Stimulated activated naive CD8-positive, alpha-beta T cell treated with anti-CD3 and anti-CD28 coated beads, Interleukin-15, Interleukin-2, amounts not matched to agents 100 ng/mL and 50 ng/mL, for 24 hours (primary cell): ENCODE measurements around the gene OCA2.
"Not testable (repeated sequence)": the region's sequence is repeated elsewhere in the genome, so short reads cannot be mapped to it uniquely, and the experiment has no call there.

Experiments used
- H3K27ac Mint-ChIP-seq: one replicate; pipeline ENCODE4 v1.8.0; 2021; ENCODE audit warnings: mild to moderate bottlenecking, mixed read lengths
- H3K27me3 Mint-ChIP-seq: one replicate; pipeline ENCODE4 v1.8.0; 2021; ENCODE audit warnings: mixed read lengths
- H3K36me3 Mint-ChIP-seq: one replicate; pipeline ENCODE4 v1.8.0; 2021; ENCODE audit warnings: low read depth, mixed read lengths
- H3K4me1 Mint-ChIP-seq: one replicate; pipeline ENCODE4 v1.8.0; 2021; ENCODE audit warnings: low read depth, mixed read lengths
- H3K4me3 Mint-ChIP-seq: one replicate; pipeline ENCODE4 v1.8.0; 2021; ENCODE audit warnings: mild to moderate bottlenecking, mixed read lengths
- H3K9me3 Mint-ChIP-seq: one replicate; pipeline ENCODE4 v1.8.0; 2021; ENCODE audit warnings: mixed read lengths

The OCA2 gene

DNA sequence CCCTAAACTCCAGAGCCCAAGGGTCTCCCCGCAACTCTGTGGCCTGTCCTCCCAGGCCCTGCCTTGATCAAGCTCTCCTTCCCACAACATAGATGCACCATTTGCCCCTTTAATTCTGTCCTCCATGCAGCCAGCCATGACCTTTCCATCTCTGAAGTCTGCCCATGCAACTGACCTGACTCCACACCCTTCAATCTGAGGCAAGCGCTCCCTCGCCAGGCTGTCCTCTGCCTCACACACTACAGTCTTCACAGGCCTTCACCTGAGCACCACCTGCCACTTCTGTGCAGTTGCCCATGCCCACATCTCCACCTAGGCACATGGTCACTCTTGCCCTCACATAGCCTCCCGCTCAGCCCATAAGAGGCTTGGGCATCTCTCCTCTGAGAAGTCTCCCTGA is 244.0 kb downstream of the OCA2 start:
- peaks cover 15% of the 10 kb centered on the region for H3K9me3 Mint-ChIP-seq
- H3K4me3 Mint-ChIP-seq: no peak overlapping the region
- H3K27ac Mint-ChIP-seq: no peak overlapping the region
- no peaks in the 10 kb centered on the region for H3K27me3 Mint-ChIP-seq
- H3K36me3 Mint-ChIP-seq: no peaks in the 10 kb centered on the region
- no peaks in the 10 kb centered on the region for H3K4me1 Mint-ChIP-seq

DNA sequence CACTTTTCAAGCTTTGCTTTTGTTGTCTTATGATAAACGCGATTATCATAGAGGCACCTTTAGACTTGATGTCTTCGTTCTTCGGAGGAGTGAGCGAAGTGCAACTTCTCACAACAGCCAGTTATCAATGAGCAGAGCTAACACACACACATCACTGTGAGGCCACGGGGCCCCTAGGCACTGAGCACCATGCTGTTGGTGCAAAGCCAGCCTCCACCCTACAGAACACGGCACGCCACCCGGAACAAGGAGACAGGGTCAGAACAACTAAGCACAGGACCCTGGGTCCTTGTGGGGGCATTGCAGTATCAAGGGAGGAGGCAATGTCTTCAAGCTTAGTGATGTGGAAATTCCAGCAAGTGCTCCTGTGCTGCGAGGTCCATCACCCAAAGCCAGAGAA is 244.5 kb downstream of the OCA2 start:
- Mint-ChIP-seq H3K9me3 (peaks cover 15% of the 10 kb centered on the region), H3K4me1 (no peaks in the 10 kb centered on the region), H3K36me3 (no peaks in the 10 kb centered on the region), H3K4me3 (no peak overlapping the region), H3K27me3 (no peaks in the 10 kb centered on the region), H3K27ac (no peak overlapping the region)

DNA sequence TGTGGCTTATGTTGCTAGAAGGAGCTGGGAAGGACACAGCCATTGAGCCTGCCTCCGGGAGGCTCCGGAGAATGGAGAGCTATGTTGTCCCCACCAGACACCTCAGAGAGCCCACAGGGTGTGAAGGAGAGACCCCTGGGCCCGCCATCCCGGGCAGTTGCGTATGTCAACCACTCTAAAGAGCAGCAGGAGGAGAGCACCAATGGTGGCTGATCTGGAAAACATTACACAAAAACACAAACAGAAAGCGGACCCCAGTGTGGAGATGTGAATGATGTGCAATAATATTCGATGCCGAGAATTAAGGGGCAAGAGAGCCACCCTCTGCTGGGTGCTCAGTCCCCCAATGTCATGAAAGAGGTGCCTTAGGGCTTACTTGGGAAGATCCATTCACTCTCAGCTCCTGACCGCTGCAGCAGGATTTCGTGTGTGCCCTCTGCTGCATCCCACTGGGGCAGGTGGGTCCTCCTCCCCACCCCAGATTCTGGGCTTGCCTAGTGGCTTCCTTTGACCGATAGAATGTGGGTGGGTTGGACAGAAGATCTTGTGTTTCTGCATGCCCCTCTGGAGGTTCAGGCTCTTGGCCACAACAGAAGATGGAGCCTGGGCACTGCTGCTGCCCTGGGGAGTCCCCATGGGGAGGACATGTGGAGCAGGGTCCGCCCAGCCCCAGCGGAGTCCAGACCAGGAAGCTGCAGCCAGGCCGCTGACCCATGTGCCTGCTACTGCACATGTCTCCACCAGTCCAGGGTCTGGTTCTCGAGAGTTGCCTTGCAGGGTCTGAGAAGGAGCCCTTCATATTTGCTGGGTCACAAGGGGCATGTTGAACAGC is 245.3 kb downstream of the OCA2 start:
- no peaks in the 10 kb centered on the region for H3K27me3 Mint-ChIP-seq
- no peaks in the 10 kb centered on the region for H3K4me1 Mint-ChIP-seq
- H3K36me3 Mint-ChIP-seq: no peaks in the 10 kb centered on the region
- peaks cover 15% of the 10 kb centered on the region for H3K9me3 Mint-ChIP-seq
- H3K4me3 Mint-ChIP-seq: no peak overlapping the region
- no peak overlapping the region for H3K27ac Mint-ChIP-seq

DNA sequence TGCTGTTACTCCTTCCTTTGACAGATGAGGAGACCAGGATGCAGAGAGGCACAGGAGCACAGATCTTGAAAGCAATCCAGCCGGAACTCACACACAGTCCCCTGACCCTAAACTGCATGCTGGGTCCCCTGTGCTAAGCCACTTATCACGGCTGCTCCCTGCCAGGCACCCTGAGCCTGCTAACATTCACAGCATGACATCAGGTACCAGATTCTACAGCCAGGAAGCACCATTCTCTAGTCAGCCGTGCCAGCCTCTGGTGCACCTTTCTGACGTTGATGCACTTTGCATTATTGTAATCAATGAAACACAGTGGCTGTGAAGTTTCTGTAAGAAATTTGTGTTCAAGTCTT is 247.3 kb downstream of the OCA2 start:
- H3K27ac Mint-ChIP-seq: no peak overlapping the region

DNA sequence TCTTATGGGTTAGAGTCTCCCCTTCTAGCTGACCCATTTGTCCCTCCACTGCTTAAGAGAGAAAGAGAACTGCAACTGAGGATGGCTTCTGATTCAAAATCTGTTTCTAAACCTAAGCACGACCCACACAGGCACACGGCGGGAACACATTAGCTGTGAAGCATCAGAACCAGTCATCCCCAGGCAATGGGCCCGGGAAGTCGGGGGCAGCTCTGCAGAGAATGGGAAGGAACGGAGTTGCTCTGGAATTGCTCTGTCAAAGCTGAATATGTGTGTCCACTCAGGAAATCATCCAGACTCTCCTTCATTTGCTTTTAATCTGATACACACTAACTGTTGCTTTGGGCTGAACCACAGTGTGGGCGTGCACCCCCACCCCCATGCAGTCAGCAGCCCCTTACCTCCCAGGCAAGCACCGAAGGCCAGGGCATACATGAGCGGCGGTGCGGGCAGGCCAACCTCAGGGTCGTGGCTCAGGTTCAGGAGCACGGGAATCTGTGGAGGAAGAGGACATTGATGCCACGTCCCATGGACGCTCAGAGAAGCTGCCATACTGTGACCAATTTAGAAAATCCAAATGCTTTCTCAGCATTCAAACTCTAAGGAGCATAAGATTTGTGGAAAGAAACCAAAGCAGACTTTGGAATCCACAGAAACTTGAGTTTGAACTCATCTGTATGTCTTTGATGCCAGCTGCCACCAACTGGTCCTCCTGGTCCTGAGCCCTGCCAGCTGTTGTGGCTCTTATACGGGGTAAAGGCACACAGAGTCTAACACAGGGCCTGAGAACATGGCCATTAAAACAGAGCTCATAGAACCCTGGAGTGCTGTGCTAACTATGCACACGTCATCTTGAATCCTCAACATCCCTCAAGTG is 247.9 kb downstream of the OCA2 start:
- Mint-ChIP-seq H3K9me3 (peaks cover 6% of the 10 kb centered on the region), H3K4me3 (no peak overlapping the region), H3K36me3 (no peaks in the 10 kb centered on the region), H3K27me3 (no peaks in the 10 kb centered on the region), H3K27ac (no peak overlapping the region), H3K4me1 (no peaks in the 10 kb centered on the region)

More for the DNA sequence above, 247.3 kb downstream of the OCA2 start:
- Mint-ChIP-seq H3K4me1 (no peaks in the 10 kb centered on the region), H3K27me3 (no peaks in the 10 kb centered on the region), H3K36me3 (no peaks in the 10 kb centered on the region), H3K4me3 (no peak overlapping the region), H3K9me3 (peaks cover 7% of the 10 kb centered on the region)

DNA sequence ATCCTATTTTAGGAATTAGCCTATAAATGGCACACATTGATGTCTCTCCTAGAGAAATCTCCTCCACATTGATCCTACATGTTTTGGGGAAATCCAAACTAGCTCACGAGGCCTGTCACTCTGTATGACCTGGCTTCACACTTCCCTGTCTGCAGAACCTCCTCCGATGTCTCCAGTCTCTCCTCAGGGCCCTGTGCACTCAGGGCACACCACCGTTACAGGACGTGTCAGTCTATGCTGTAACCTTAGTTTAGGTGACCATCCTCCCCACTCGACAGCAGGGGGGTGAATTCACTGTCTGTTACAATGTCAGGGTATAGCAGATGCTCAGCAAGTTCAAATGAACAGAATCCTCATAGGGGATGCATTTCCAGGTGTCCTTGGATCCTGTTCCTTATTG is 249.1 kb downstream of the OCA2 start:
- Mint-ChIP-seq H3K9me3 (no peaks in the 10 kb centered on the region), H3K27me3 (no peaks in the 10 kb centered on the region), H3K4me1 (no peaks in the 10 kb centered on the region), H3K4me3 (no peak overlapping the region), H3K36me3 (no peaks in the 10 kb centered on the region), H3K27ac (no peak overlapping the region)

DNA sequence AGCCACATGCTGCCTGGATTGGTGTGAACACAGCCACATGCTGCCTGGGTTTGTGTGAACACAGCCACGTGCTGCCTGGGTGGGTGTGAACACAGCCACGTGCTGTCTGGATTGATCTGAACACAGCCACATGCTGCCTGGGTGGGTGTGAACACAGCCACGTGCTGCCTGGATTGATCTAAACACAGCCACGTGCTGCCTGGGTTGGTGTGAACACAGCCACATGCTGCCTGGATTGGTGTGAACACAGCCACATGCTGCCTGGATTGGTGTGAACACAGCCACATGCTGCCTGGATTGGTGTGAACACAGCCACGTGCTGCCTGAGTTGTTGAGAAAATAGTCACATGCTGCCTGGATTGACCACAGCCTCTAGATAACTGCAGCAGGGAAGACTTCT is 250.2 kb downstream of the OCA2 start:
- not testable (repeated sequence) for H3K4me1 Mint-ChIP-seq, H3K27ac Mint-ChIP-seq, H3K9me3 Mint-ChIP-seq, H3K4me3 Mint-ChIP-seq, H3K27me3 Mint-ChIP-seq, H3K36me3 Mint-ChIP-seq

DNA sequence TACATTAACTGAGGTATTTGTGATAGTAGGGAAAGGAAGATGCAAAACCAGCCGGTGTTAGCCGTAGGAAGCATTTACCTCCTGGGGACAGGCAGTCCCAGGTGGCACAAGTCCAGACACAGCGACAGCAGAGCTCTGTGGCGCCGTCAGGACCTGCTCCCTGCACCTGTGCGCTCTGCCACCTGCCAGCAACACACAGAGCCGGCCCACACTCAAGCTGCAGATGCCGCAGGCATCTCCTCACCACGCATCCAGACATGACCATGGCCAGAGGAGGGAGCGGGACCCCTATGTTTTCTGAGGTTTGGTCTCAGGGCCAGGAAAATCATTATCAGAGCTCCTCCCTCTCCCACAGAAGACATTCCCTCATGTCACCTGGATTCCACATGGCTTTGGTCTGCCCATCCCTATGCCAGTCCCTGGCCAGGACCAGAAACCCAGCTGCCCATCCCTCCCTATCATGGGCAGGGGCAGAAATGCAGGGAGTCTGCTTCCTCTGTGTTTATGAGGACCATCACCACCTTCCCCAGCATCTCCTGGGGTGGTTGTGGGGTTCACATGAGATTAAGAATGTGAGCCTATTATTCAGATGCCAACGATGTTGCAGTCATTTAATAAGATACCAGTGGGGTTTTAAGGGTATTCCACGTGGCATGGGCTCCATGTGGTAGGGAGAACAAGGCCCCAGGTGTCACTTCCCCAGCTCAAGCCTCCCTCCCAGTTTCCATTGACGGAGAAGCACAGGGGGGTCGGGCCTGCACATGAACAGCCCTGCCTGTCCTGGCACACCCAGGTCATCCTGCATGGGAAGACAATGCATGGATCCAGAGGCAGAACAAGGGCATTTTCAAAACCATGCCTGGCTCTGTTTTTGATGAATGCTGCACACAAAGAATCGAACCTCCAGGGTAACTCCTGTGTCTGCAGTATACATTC is 251.1 kb downstream of the OCA2 start:
- Mint-ChIP-seq H3K27me3 (no peaks in the 10 kb centered on the region), H3K27ac (no peak overlapping the region), H3K9me3 (no peaks in the 10 kb centered on the region), H3K4me3 (no peak overlapping the region), H3K4me1 (no peaks in the 10 kb centered on the region), H3K36me3 (no peaks in the 10 kb centered on the region)

DNA sequence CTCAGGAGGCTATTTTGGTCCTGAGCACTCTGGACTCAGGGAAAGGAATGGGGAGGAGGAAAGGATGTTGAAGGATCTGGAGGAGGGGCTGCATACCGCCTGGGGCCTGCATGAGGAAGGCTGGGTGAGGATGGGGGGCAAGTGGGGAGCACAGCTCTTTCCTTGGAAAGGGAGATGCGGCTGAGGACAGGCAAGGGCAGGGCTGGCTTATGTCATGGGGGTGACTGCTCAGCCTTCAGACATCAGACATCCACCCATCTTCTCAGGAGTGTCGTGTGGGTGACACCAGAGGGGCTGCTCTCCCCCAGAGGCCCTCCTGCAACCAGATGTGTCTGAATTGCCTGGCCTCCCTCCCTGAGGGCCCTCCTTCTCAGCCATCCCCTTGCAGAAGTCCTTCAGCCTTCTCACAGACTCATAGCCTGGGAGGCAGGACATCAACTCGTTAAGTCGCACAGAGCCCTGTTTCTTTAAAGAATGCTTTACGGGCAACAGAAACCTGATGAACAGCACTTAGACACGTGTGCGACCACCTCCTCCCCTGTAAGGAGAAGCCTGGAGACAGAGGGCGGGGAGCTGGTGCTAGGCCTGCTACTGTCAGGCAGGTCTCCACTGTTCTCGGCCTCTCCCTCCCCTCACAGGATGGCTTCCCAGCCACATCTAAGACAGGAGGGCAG is 252.3 kb downstream of the OCA2 start:
- no peaks in the 10 kb centered on the region for H3K27me3 Mint-ChIP-seq
- no peaks in the 10 kb centered on the region for H3K9me3 Mint-ChIP-seq
- no peaks in the 10 kb centered on the region for H3K36me3 Mint-ChIP-seq
- no peak overlapping the region for H3K27ac Mint-ChIP-seq
- no peak overlapping the region for H3K4me3 Mint-ChIP-seq
- no peaks in the 10 kb centered on the region for H3K4me1 Mint-ChIP-seq

DNA sequence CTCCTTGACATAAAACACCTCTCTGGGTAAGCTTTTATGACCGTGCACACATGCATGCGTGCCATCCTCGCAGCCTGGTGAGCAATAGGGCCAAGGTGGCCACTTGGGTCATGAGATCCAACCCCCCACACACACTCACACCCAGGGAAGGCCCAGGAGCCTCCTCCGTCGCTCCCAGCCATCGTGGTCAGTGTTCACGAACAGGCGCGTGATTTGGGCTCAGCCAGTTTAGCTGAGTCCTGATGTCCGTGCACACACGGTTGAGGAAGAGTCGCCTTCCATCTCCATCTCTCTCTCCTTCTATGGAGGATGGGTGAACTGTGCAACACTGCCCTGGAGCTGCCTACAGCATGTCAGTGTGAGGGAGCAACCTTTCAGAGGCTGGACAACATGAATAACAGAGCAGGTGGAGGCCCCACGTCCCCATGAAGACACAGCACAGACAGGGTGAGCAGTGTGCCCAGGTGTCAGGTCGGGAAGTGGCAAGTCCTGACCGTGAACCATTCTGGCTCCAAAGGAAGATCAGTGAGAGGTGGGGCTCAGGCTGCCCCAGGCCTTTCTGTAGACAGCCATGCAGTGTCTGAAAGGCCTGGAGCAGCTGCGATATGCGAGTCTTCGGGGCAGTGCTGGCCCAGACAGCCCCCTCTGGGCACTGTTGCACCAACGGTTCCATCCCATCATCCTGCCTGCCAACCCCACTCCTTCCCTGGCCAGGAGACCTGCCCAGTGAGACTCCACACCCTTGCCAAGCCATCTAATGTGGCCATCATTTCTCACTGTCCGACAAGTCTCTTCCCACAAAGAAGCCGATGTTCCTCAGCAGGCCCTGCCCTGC is 253.4 kb downstream of the OCA2 start:
- Mint-ChIP-seq H3K9me3 (no peaks in the 10 kb centered on the region), H3K27me3 (no peaks in the 10 kb centered on the region), H3K27ac (no peak overlapping the region), H3K4me1 (no peaks in the 10 kb centered on the region), H3K4me3 (no peak overlapping the region), H3K36me3 (no peaks in the 10 kb centered on the region)

DNA sequence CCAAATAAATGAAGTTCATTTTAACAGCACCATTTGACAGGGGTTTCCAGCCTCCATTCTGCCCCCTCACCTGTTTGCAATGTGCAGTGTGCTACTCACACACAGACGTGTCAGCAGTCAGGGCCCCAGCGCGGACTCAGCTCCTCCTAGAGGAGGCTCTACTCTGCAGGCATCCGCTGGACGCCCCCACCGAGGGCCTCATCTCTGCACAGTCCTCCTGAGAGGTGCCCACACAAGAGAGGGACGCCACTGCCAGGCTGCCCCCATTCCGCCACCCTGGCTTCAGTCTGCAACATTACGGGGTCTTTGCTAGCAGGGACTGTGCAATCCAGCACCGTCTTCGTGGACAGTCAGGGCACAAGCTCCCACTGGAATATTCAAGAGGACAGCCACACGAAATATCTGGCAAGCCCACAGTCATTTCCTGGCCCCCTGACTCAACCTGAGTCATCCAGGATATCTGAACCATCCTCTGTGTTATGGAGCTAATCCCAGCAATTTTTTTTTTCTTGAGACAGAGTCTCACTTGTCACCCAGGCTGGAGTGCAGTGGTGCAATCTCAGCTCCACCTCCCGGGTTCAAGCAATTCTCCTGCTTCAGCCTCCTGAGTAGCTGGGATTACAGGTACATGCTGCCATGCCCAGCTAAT is 255.0 kb downstream of the OCA2 start:
- no peaks in the 10 kb centered on the region for H3K9me3 Mint-ChIP-seq
- H3K4me1 Mint-ChIP-seq: no peaks in the 10 kb centered on the region
- no peak overlapping the region for H3K4me3 Mint-ChIP-seq
- H3K27me3 Mint-ChIP-seq: no peaks in the 10 kb centered on the region
- no peaks in the 10 kb centered on the region for H3K36me3 Mint-ChIP-seq
- no peak overlapping the region for H3K27ac Mint-ChIP-seq

DNA sequence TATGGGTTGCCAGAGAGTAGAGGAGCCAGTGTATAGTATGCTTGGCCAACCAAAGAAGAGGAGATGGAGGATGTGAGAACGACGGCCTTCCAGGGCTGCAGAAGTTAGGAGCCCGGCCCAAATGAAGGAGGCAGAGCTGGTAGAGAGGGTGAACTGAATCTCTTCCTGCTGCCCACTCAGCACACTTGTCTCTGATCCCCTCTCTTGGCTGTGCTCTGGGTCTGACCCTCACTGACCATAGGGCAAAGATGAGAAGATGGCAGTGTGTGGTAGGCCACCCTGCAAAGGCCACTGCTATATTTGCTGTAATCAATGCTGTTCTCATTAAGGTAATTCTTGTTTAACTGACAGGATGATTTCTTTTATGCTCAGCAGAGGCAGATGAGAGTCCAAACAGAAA is 256.0 kb downstream of the OCA2 start:
- no peak overlapping the region for H3K27ac Mint-ChIP-seq
- H3K4me3 Mint-ChIP-seq: no peak overlapping the region
- no peaks in the 10 kb centered on the region for H3K9me3 Mint-ChIP-seq
- H3K27me3 Mint-ChIP-seq: no peaks in the 10 kb centered on the region
- H3K4me1 Mint-ChIP-seq: no peaks in the 10 kb centered on the region
- no peaks in the 10 kb centered on the region for H3K36me3 Mint-ChIP-seq

DNA sequence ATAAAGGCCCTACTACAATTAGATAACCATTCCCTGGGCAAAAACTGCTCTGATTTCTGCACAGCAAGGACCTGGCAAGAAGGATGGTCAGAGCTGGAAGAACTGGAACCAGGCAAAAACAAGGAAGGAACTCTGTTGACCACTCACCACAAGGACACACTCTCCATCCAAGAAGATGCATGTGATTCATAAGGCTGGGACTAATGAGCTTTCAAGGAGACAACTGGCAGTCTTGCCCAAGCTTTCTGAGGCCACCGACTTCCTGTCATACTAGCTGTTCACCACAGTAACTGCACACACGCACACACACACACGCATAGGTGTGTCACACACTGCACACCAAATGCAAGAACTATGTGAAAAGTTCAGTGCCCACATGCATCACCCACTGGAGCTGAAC is 256.6 kb downstream of the OCA2 start:
- Mint-ChIP-seq H3K9me3 (no peaks in the 10 kb centered on the region), H3K36me3 (no peaks in the 10 kb centered on the region), H3K4me3 (no peak overlapping the region), H3K27ac (no peak overlapping the region), H3K27me3 (peaks cover 4% of the 10 kb centered on the region), H3K4me1 (no peaks in the 10 kb centered on the region)
